Astrocyte (in vitro differentiated cells and primary cell): ENCODE data around the gene ARAP1. TPM values are rescaled to one million over a fixed set of nuclear protein-coding genes. Genes with fewer than 3 reads are reported as not detected.

Experiments used
- DNase-seq: peaks from one replicate; pipeline ENCODE4 v3.0.0-alpha.2; 2010; ENCODE audit warnings: low read depth
- FAIRE-seq: peaks from 2 replicates; lab custom pipeline; 2011; peaks lifted over from hg19 to GRCh38; lab: Jason Lieb, UNC
- H2AFZ ChIP-seq: 2 replicates; pipeline ENCODE4 v1.6.0; 2012; ENCODE audit warnings: low read depth, low read length, inconsistent platforms
- H3K27ac ChIP-seq: 2 replicates; pipeline ENCODE4 v1.5.1; 2011; ENCODE audit warnings: low read depth, low read length, inconsistent platforms
- H3K27me3 ChIP-seq: 2 replicates; pipeline ENCODE4 v1.6.0; 2011; ENCODE audit warnings: low read length, inconsistent platforms; ENCODE audit not compliant: insufficient read depth
- H3K36me3 ChIP-seq: 2 replicates; pipeline ENCODE4 v1.5.1; 2011; ENCODE audit warnings: low read length, inconsistent platforms; ENCODE audit not compliant: insufficient read depth
- H3K4me1 ChIP-seq: 2 replicates; pipeline ENCODE4 v1.5.1; 2011; ENCODE audit warnings: low read length, inconsistent platforms; ENCODE audit not compliant: insufficient read depth
- H3K4me2 ChIP-seq: 2 replicates; pipeline ENCODE4 v1.6.0; 2012; ENCODE audit warnings: low read length, inconsistent platforms
- H3K4me3 ChIP-seq: 2 replicates; pipeline ENCODE4 v1.5.1; 2011; ENCODE audit warnings: low read depth, mild to moderate bottlenecking, low read length, inconsistent platforms; ENCODE audit not compliant: insufficient read depth
- H3K79me2 ChIP-seq: 2 replicates; pipeline ENCODE4 v1.6.0; 2012; ENCODE audit warnings: mild to moderate bottlenecking, low read length, inconsistent platforms; ENCODE audit not compliant: insufficient read depth
- H3K9ac ChIP-seq: 2 replicates; pipeline ENCODE4 v1.6.0; 2012; ENCODE audit warnings: mild to moderate bottlenecking, low read length, inconsistent platforms
- H3K9me3 ChIP-seq: 2 replicates; pipeline ENCODE4 v1.5.1; 2012; ENCODE audit warnings: low read depth, mild to moderate bottlenecking, low read length, inconsistent platforms; ENCODE audit not compliant: insufficient read depth
- H4K20me1 ChIP-seq: 2 replicates; pipeline ENCODE4 v1.6.0; 2012; ENCODE audit warnings: low read length, inconsistent platforms; ENCODE audit not compliant: insufficient read depth
- H3K27ac Mint-ChIP-seq: one replicate; pipeline ENCODE4 v1.8.0; 2021; ENCODE audit warnings: mild to moderate bottlenecking, mixed read lengths; ENCODE audit not compliant: unreplicated experiment
- H3K27me3 Mint-ChIP-seq: one replicate; pipeline ENCODE4 v1.8.0; 2021; ENCODE audit warnings: low read depth, mixed read lengths; ENCODE audit not compliant: unreplicated experiment
- H3K36me3 Mint-ChIP-seq: one replicate; pipeline ENCODE4 v1.8.0; 2021; ENCODE audit warnings: low read depth, mixed read lengths; ENCODE audit not compliant: unreplicated experiment
- H3K4me1 Mint-ChIP-seq: one replicate; pipeline ENCODE4 v1.8.0; 2021; ENCODE audit warnings: low read depth, mixed read lengths; ENCODE audit not compliant: unreplicated experiment
- H3K4me3 Mint-ChIP-seq: one replicate; pipeline ENCODE4 v1.8.0; 2021; ENCODE audit warnings: mild to moderate bottlenecking, moderate library complexity, mixed read lengths; ENCODE audit not compliant: unreplicated experiment
- H3K9me3 Mint-ChIP-seq: one replicate; pipeline ENCODE4 v1.8.0; 2021; ENCODE audit warnings: mild to moderate bottlenecking, mixed read lengths; ENCODE audit not compliant: unreplicated experiment
- EZH2 ChIP-seq: IDR thresholded peaks from 2 replicates; pipeline ENCODE4 v1.6.1; 2012; ENCODE audit warnings: mild to moderate bottlenecking, low read length, inconsistent platforms; ENCODE audit not compliant: insufficient read depth
- total RNA-seq: library from RNA; stranded (reverse); gene quantifications from 2 replicates; pipeline ENCODE4 v1.2.1, GENCODE V29; 2021
- TF ChIP-seq, protein P1 (sequence below): IDR thresholded peaks from 2 replicates; pipeline ENCODE4 v1.5.1; 2011; ENCODE audit warnings: low read depth, mild to moderate bottlenecking, inconsistent platforms, low read length, moderate library complexity; ENCODE audit not compliant: insufficient read depth

The ARAP1 gene
- total RNA-seq, 1 donor from 2014 or later: 31.9 TPM

DNA sequence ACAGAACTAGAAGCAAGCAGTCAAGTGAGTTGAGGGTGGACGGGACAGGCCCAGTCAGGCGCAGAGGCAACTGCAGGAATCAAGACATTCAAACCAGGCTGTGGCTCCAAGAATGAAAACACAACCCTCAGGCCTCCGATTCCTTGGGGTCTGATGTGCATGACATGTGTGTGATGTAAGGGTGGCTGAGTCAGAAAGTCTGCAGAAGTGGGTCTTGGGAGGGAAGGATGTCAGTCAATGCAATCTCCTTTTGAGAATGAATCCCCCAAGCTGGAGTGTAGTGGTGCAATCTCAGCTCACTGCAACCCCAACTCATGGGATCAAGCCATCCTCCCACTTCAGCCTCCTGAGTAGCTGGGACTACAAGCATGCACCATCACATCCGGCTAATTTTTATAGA lies 62.0 kb downstream of the ARAP1 start:
- no peak for TF ChIP-seq EZH2
- TF ChIP-seq, protein P1, sequence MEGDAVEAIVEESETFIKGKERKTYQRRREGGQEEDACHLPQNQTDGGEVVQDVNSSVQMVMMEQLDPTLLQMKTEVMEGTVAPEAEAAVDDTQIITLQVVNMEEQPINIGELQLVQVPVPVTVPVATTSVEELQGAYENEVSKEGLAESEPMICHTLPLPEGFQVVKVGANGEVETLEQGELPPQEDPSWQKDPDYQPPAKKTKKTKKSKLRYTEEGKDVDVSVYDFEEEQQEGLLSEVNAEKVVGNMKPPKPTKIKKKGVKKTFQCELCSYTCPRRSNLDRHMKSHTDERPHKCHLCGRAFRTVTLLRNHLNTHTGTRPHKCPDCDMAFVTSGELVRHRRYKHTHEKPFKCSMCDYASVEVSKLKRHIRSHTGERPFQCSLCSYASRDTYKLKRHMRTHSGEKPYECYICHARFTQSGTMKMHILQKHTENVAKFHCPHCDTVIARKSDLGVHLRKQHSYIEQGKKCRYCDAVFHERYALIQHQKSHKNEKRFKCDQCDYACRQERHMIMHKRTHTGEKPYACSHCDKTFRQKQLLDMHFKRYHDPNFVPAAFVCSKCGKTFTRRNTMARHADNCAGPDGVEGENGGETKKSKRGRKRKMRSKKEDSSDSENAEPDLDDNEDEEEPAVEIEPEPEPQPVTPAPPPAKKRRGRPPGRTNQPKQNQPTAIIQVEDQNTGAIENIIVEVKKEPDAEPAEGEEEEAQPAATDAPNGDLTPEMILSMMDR: no peak
- Histone ChIP-seq H3K9ac (no peak overlapping the region), H4K20me1 (peaks cover 44% of the 10 kb centered on the region), H3K4me3 (no peak overlapping the region), H2AFZ (no peak overlapping the region), H3K4me2 (no peak overlapping the region), H3K79me2 (no peaks in the 10 kb centered on the region), H3K27me3 (no peaks in the 10 kb centered on the region), H3K36me3 (peaks cover 5% of the 10 kb centered on the region), H3K27ac (no peak overlapping the region), H3K4me1 (no peaks in the 10 kb centered on the region), H3K9me3 (no peaks in the 10 kb centered on the region)
- Mint-ChIP-seq H3K4me3 (no peak overlapping the region), H3K4me1 (peaks cover 22% of the 10 kb centered on the region), H3K9me3 (no peaks in the 10 kb centered on the region), H3K36me3 (peaks cover 45% of the 10 kb centered on the region), H3K27ac (no peak overlapping the region), H3K27me3 (no peaks in the 10 kb centered on the region)
- DNase-seq: no peak
- no peak for FAIRE-seq

DNA sequence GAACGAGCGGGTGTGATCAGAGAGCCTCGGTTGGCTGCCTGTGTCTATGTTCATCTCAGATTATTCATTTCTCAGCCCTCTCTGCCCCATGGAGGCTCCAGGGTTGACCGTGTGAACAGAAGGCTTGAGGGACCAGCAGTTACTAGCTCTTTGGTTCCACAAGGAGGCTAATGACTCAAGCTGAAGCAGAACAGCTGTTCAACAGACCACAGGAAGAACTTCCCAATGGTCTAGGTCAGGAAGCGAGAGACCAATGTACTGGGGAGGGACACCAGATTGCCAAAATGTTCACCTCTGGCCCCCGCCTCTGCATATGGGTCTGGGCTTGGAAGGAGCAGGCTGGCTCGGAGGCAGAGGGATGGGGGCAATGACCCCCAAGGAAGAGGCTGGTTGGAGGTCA lies 63.3 kb downstream of the ARAP1 start:
- Histone ChIP-seq H3K27me3 (no peaks in the 10 kb centered on the region), H3K4me1 (no peaks in the 10 kb centered on the region), H3K36me3 (peaks cover 3% of the 10 kb centered on the region), H3K9me3 (no peaks in the 10 kb centered on the region), H3K4me3 (no peak overlapping the region), H3K27ac (no peak overlapping the region), H3K9ac (no peak overlapping the region), H2AFZ (no peak overlapping the region), H3K79me2 (no peaks in the 10 kb centered on the region), H4K20me1 (peaks cover 39% of the 10 kb centered on the region), H3K4me2 (no peak overlapping the region)
- FAIRE-seq (no peak), DNase-seq (no peak)
- H3K9me3 Mint-ChIP-seq: no peaks in the 10 kb centered on the region
- H3K4me1 Mint-ChIP-seq: peaks cover 22% of the 10 kb centered on the region
- peaks cover 36% of the 10 kb centered on the region for H3K36me3 Mint-ChIP-seq
- no peaks in the 10 kb centered on the region for H3K27me3 Mint-ChIP-seq
- no peak overlapping the region for H3K4me3 Mint-ChIP-seq
- H3K27ac Mint-ChIP-seq: no peak overlapping the region
- TF ChIP-seq, protein P1: no peak
- no peak for TF ChIP-seq EZH2

DNA sequence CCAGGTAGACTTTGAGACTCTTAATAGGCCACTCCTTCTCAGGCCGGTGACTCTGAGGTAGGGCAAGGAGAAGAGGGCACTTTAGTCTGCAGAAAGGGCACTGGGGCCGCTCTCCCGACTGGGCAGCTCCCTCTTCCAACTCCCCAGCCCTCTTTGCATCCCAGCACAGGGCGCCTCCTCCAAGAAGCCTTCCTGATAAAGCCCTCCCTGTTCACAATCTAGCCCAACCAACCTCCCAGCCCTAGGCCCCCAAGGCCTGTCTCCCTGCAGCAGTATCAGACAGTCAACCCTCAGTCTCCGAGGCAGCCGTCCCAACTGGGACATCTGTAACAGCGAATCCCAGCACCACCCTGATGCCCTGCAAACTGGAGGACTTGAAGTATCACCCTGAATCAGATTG lies 63.7 kb downstream of the ARAP1 start:
- TF ChIP-seq, protein P1: no peak
- TF ChIP-seq EZH2: no peak
- Mint-ChIP-seq H3K4me1 (peaks cover 22% of the 10 kb centered on the region), H3K4me3 (no peak overlapping the region), H3K27ac (no peak overlapping the region), H3K36me3 (peaks cover 36% of the 10 kb centered on the region), H3K27me3 (no peaks in the 10 kb centered on the region), H3K9me3 (no peaks in the 10 kb centered on the region)
- no peaks in the 10 kb centered on the region for H3K9me3 ChIP-seq
- FAIRE-seq (no peak), DNase-seq (no peak)
- no peak overlapping the region for H3K9ac ChIP-seq
- no peaks in the 10 kb centered on the region for H3K27me3 ChIP-seq
- no peak overlapping the region for H3K4me3 ChIP-seq
- H4K20me1 ChIP-seq: peaks cover 44% of the 10 kb centered on the region
- peaks cover 3% of the 10 kb centered on the region for H3K36me3 ChIP-seq
- H3K79me2 ChIP-seq: no peaks in the 10 kb centered on the region
- no peaks in the 10 kb centered on the region for H3K4me1 ChIP-seq
- H3K4me2 ChIP-seq: no peak overlapping the region
- no peak overlapping the region for H3K27ac ChIP-seq
- no peak overlapping the region for H2AFZ ChIP-seq
